Tibial nerve (tissue), 3 donors: ENCODE data around the gene S1PR2.

Experiments
- CTCF ChIP-seq, 5 experiments: fragments of 200-600 bp in 3 of 5; fragments of 450-650 bp in 2 of 5; sonication (generic) in 3 of 5; IDR thresholded peaks; one replicate each; pipeline ENCODE4 v1.5.1; 2016 to 2019; ENCODE audit warnings: antibody characterized with exemption in 5 of 5, mild to moderate bottlenecking in 3 of 5, moderate library complexity in 2 of 5
- POLR2A ChIP-seq, 2 donors: fragments of 450-650 bp; IDR thresholded peaks; one replicate each; pipeline ENCODE4 v1.6.1; 2017; ENCODE audit warnings: antibody characterized with exemption in 2 of 2, mild to moderate bottlenecking in 2 of 2, moderate library complexity in 2 of 2

GRCh38 chr19:10266706-10267105 lies 35.6 kb upstream of the S1PR2 start:
- no peak for TF ChIP-seq POLR2A (IDR thresholded peaks at IDR 0.05)
- TF ChIP-seq CTCF (IDR thresholded peaks at IDR 0.05): no peak
